ENCODE measurements around the gene KPTN. TPM values are rescaled to one million over a fixed set of nuclear protein-coding genes. Genes with fewer than 3 reads are reported as not detected.

Gene KPTN
- total RNA-seq, 1 donor from 2014 or later, result 12.0 TPM

GRCh38 chr19:47459477-47459876 is 24.5 kb downstream of the KPTN start:
- no peaks in the 10 kb centered on the region for H3K27me3 Mint-ChIP-seq (ENCODE audit: unreplicated experiment)
- no peak for TF ChIP-seq CTCF (IDR thresholded peaks at IDR 0.05; ENCODE audit: unreplicated experiment)
- no peaks in the 10 kb centered on the region for H3K36me3 Mint-ChIP-seq (ENCODE audit: low read depth, unreplicated experiment)
- H3K27ac Mint-ChIP-seq (ENCODE audit: unreplicated experiment), result no peak overlapping the region
- no peak overlapping the region for H3K4me3 Mint-ChIP-seq (ENCODE audit: unreplicated experiment)
- no peaks in the 10 kb centered on the region for H3K9me3 Mint-ChIP-seq (ENCODE audit: unreplicated experiment)
- H3K4me1 Mint-ChIP-seq (ENCODE audit: unreplicated experiment), result no peaks in the 10 kb centered on the region
- no peak for DNase-seq (ENCODE audit: low spot score)

DNA sequence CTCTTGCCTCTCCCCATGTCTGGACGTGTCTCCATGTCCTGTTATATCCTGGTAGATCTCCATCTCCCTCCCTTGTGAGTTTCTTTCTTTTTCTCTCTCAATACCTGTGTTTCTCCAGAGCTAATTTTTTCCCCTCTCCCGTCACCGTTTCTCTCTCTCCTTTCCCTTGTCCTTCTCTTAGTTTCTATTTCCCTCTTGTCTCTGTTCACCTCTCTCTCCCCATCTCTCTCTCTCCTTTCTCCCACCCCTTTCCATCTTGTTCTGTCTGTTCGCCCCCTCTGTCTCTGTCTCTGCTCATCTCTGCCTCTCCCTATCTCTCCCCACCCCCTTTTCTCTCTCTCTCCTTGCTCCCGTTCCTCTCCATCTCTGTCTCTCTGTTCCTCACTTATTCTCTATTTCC is 25.3 kb downstream of the KPTN start:
- Mint-ChIP-seq H3K36me3 (ENCODE audit: low read depth, unreplicated experiment) (no peaks in the 10 kb centered on the region), H3K27ac (ENCODE audit: unreplicated experiment) (no peak overlapping the region), H3K27me3 (ENCODE audit: unreplicated experiment) (no peaks in the 10 kb centered on the region), H3K4me1 (ENCODE audit: unreplicated experiment) (no peaks in the 10 kb centered on the region), H3K9me3 (ENCODE audit: unreplicated experiment) (no peaks in the 10 kb centered on the region), H3K4me3 (ENCODE audit: unreplicated experiment) (no peak overlapping the region)
- TF ChIP-seq CTCF (IDR thresholded peaks at IDR 0.05; ENCODE audit: unreplicated experiment), result no peak
- DNase-seq (ENCODE audit: low spot score), result no peak

DNA sequence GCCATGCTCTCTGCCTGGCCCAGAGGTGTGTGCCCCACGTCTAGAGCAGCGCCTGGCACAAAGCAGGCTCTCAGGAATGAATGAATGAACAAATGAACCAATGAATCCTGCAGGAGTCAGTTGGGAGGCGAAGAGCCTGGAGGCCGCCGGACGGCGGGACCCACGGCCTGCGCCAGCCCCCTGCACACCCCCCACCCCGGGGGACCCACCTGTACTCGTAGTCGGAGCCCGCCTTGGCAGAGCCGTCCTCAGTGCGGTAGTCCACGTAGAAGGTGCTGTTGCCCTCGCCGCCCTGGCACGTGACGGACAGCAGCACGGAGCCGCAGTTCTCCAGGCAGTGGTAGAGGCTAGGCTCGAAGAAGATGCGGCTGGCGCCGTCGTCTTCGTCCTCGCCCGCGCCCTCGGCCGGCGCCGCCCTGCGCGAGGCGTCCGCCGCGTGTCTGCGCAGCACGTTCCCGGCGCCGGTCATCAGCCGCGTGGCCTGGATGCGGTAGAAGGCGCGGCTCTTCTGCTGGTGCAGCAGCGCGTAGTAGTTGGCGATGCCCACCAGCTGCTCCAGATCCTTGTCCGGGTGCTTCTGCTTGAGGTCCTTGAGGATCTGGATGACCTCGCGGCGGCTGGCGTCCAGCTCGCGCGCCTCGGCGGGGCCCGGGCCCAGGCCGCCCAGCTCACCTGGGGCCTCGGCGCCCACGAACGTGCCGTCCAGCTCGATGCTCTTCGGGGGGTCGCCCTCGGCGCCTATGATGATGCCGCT is 27.1 kb downstream of the KPTN start:
- no peaks in the 10 kb centered on the region for H3K4me1 Mint-ChIP-seq (ENCODE audit: unreplicated experiment)
- H3K36me3 Mint-ChIP-seq (ENCODE audit: low read depth, unreplicated experiment), result no peaks in the 10 kb centered on the region
- H3K27me3 Mint-ChIP-seq (ENCODE audit: unreplicated experiment), result no peaks in the 10 kb centered on the region
- H3K27ac Mint-ChIP-seq (ENCODE audit: unreplicated experiment), result no peak overlapping the region
- no peaks in the 10 kb centered on the region for H3K9me3 Mint-ChIP-seq (ENCODE audit: unreplicated experiment)
- no peak overlapping the region for H3K4me3 Mint-ChIP-seq (ENCODE audit: unreplicated experiment)
- no peak for DNase-seq (ENCODE audit: low spot score)
- TF ChIP-seq CTCF (IDR thresholded peaks at IDR 0.05; ENCODE audit: unreplicated experiment), result no peak

GRCh38 chr19:47450478-47450877 is 33.5 kb downstream of the KPTN start:
- H3K9me3 Mint-ChIP-seq (ENCODE audit: unreplicated experiment), result no peaks in the 10 kb centered on the region
- H3K4me3 Mint-ChIP-seq (ENCODE audit: unreplicated experiment), result no peak overlapping the region
- peaks cover 4% of the 10 kb centered on the region for H3K36me3 Mint-ChIP-seq (ENCODE audit: low read depth, unreplicated experiment)
- TF ChIP-seq CTCF (IDR thresholded peaks at IDR 0.05; ENCODE audit: unreplicated experiment), result no peak
- peaks cover 15% of the 10 kb centered on the region for H3K27me3 Mint-ChIP-seq (ENCODE audit: unreplicated experiment)
- no peak for DNase-seq (ENCODE audit: low spot score)
- H3K4me1 Mint-ChIP-seq (ENCODE audit: unreplicated experiment), result peaks cover 22% of the 10 kb centered on the region
- H3K27ac Mint-ChIP-seq (ENCODE audit: unreplicated experiment), result no peak overlapping the region

DNA sequence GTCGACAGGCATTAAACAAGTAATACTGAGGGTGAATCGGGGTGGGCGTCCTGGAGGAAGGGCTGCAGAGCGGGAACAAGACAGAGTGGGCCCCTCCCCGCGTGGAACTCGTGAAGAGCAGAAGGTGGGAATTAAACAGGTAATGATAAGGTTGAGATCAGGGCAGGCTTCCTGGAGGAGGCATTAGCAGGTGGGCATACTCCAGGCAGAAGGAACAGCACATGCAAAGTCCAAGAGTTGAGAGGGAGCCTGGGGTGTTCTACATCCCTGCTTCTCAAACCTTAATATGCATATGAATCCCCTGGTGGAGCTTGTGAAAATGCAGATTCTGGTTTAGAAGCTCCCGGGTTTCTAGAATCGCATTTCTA is 35.7 kb downstream of the KPTN start:
- Mint-ChIP-seq H3K4me1 (ENCODE audit: unreplicated experiment) (peaks cover 39% of the 10 kb centered on the region), H3K4me3 (ENCODE audit: unreplicated experiment) (no peak overlapping the region), H3K27me3 (ENCODE audit: unreplicated experiment) (peaks cover 17% of the 10 kb centered on the region), H3K9me3 (ENCODE audit: unreplicated experiment) (no peaks in the 10 kb centered on the region), H3K27ac (ENCODE audit: unreplicated experiment) (no peak overlapping the region), H3K36me3 (ENCODE audit: low read depth, unreplicated experiment) (peaks cover 8% of the 10 kb centered on the region)
- TF ChIP-seq CTCF (IDR thresholded peaks at IDR 0.05; ENCODE audit: unreplicated experiment), result no peak
- no peak for DNase-seq (ENCODE audit: low spot score)
